HEK293 (cell line): ENCODE measurements around the gene CDK1.

Experiments
- CTCF ChIA-PET: fragments of 350-600 bp; formaldehyde crosslinking; extraction: SDS; loops from one replicate; lab custom pipeline; 2021; ENCODE audit warnings: antibody characterized with exemption; lab: Yijun Ruan, JAX
- POLR2A ChIA-PET: fragments of 300-600 bp; formaldehyde crosslinking; extraction: SDS; loops from one replicate; lab custom pipeline; 2020; ENCODE audit warnings: antibody characterized with exemption, inconsistent platforms; lab: Yijun Ruan, JAX
- H3K27ac ChIP-seq: fragments of 200-500 bp; sonication (Bioruptor generic); 2 replicates; pipeline ENCODE4 v1.5.1; 2014; ENCODE audit warnings: low read depth, low read length, control low read depth, inconsistent platforms; ENCODE audit errors: extremely low read depth
- H3K36me3 ChIP-seq, 2 experiments: fragments of 200-500 bp in 1 of 2; sonication (Bioruptor generic) in 1 of 2; 1 replicate in 1 of 2; 2 replicates in 1 of 2; pipeline ENCODE4 v1.5.1; 2014 to 2017; ENCODE audit warnings: inconsistent platforms in 2 of 2, low read length in 2 of 2; ENCODE audit not compliant: control insufficient read depth in 2 of 2, insufficient read depth in 1 of 2
- H3K4me1 ChIP-seq: fragments of 200-500 bp; sonication (Bioruptor generic); 2 replicates; pipeline ENCODE4 v1.5.1; 2014; ENCODE audit warnings: mild to moderate bottlenecking, low read length, inconsistent platforms; ENCODE audit not compliant: control insufficient read depth, insufficient read depth
- H3K4me3 ChIP-seq: 2 replicates; pipeline ENCODE4 v1.5.1; 2011; ENCODE audit warnings: low read depth, mild to moderate bottlenecking, control low read depth, low read length, moderate library complexity
- H3K9me3 ChIP-seq: fragments of 200-500 bp; sonication (Bioruptor generic); 2 replicates; pipeline ENCODE4 v1.5.1; 2014; ENCODE audit warnings: low read depth, low read length, inconsistent platforms; ENCODE audit not compliant: control insufficient read depth, insufficient read depth
- HIC1 ChIP-seq: fragments of 450-650 bp; formaldehyde crosslinking; IDR thresholded peaks from 2 replicates; pipeline ENCODE4 v1.5.1; 2016; ENCODE audit warnings: missing biosample characterization, missing genetic modification characterization
- HOXA7 ChIP-seq: sonication (generic); formaldehyde crosslinking; IDR thresholded peaks from 2 replicates; pipeline ENCODE4 v1.8.1; 2022; ENCODE audit warnings: missing genetic modification reagents, borderline replicate concordance
- IKZF3 ChIP-seq: fragments of 450-650 bp; IDR thresholded peaks from 2 replicates; pipeline ENCODE4 v1.5.0; 2018; ENCODE audit warnings: missing biosample characterization, mild to moderate bottlenecking, missing genetic modification characterization, moderate library complexity
- PRDM10 ChIP-seq: fragments of 450-650 bp; formaldehyde crosslinking; IDR thresholded peaks from 2 replicates; pipeline ENCODE4 v1.5.1; 2016; ENCODE audit warnings: missing biosample characterization, missing genetic modification characterization
- SCRT2 ChIP-seq: fragments of 450-650 bp; formaldehyde crosslinking; IDR thresholded peaks from 2 replicates; pipeline ENCODE4 v1.5.1; 2016; ENCODE audit warnings: missing biosample characterization, missing genetic modification characterization
- ZFHX2 ChIP-seq: fragments of 450-650 bp; formaldehyde crosslinking; conservative IDR thresholded peaks from 2 replicates; pipeline ENCODE4 v1.5.1; 2016; ENCODE audit warnings: missing biosample characterization, missing genetic modification characterization
- ZNF10 ChIP-seq: fragments of 450-650 bp; formaldehyde crosslinking; IDR thresholded peaks from 2 replicates; pipeline ENCODE4 v1.5.1; 2017; ENCODE audit warnings: missing biosample characterization, missing genetic modification characterization
- ZNF146 ChIP-seq: fragments of 450-650 bp; formaldehyde crosslinking; IDR thresholded peaks from 2 replicates; pipeline ENCODE4 v1.5.1; 2016; ENCODE audit warnings: missing biosample characterization, missing genetic modification characterization
- ZNF16 ChIP-seq: fragments of 450-650 bp; formaldehyde crosslinking; IDR thresholded peaks from 2 replicates; pipeline ENCODE4 v1.5.1; 2016; ENCODE audit warnings: low read depth, missing biosample characterization, missing genetic modification characterization
- ZNF350 ChIP-seq: fragments of 450-650 bp; formaldehyde crosslinking; IDR thresholded peaks from 2 replicates; pipeline ENCODE4 v1.5.0; 2017; ENCODE audit warnings: missing biosample characterization, mild to moderate bottlenecking, missing genetic modification characterization
- ZNF354C ChIP-seq: fragments of 450-650 bp; formaldehyde crosslinking; IDR thresholded peaks from 2 replicates; pipeline ENCODE4 v1.5.1; 2016; ENCODE audit warnings: missing biosample characterization, missing genetic modification characterization, low read depth, borderline replicate concordance
- ZNF394 ChIP-seq: fragments of 450-650 bp; formaldehyde crosslinking; IDR thresholded peaks from 2 replicates; pipeline ENCODE4 v1.5.1; 2016; ENCODE audit warnings: missing biosample characterization, missing genetic modification characterization, mild to moderate bottlenecking, moderate library complexity, borderline replicate concordance
- ZNF404 ChIP-seq: fragments of 450-650 bp; formaldehyde crosslinking; IDR thresholded peaks from 2 replicates; pipeline ENCODE4 v1.5.1; 2017; ENCODE audit warnings: missing biosample characterization, missing genetic modification characterization
- ZNF510 ChIP-seq: fragments of 450-650 bp; formaldehyde crosslinking; IDR thresholded peaks from 2 replicates; pipeline ENCODE4 v1.5.1; 2018; ENCODE audit warnings: mild to moderate bottlenecking, missing genetic modification characterization, missing biosample characterization; ENCODE audit not compliant: insufficient replicate concordance
- ZNF521 ChIP-seq: fragments of 450-650 bp; formaldehyde crosslinking; IDR thresholded peaks from 2 replicates; pipeline ENCODE4 v1.5.1; 2017; ENCODE audit warnings: missing biosample characterization, mild to moderate bottlenecking, missing genetic modification characterization
- ZNF580 ChIP-seq: fragments of 450-650 bp; formaldehyde crosslinking; IDR thresholded peaks from 2 replicates; pipeline ENCODE4 v1.5.1; 2016; ENCODE audit warnings: missing biosample characterization, missing genetic modification characterization
- ZNF664 ChIP-seq: fragments of 450-650 bp; formaldehyde crosslinking; IDR thresholded peaks from 2 replicates; pipeline ENCODE4 v1.5.1; 2016; ENCODE audit warnings: missing biosample characterization, missing genetic modification characterization
- TF ChIP-seq, protein P1 (sequence below): fragments of 450-650 bp; formaldehyde crosslinking; conservative IDR thresholded peaks from 2 replicates; pipeline ENCODE4 v1.5.1; 2016; ENCODE audit warnings: low read depth, missing biosample characterization, missing genetic modification characterization
- TF ChIP-seq, protein P2 (sequence below): fragments of 450-650 bp; formaldehyde crosslinking; IDR thresholded peaks from 2 replicates; pipeline ENCODE4 v1.5.1; 2016; ENCODE audit warnings: missing biosample characterization, missing genetic modification characterization
- TF ChIP-seq, protein P3 (sequence below): fragments of 450-650 bp; formaldehyde crosslinking; IDR thresholded peaks from 2 replicates; pipeline ENCODE4 v1.5.1; 2016; ENCODE audit warnings: missing biosample characterization, missing genetic modification characterization, low read depth

Gene CDK1

GRCh38 chr10:60823324-60823723, 45.0 kb downstream of the CDK1 start:
- TF ChIP-seq SCRT2 (tag by site-specific recombination), result no peak
- no peak for TF ChIP-seq ZNF664 (tag by site-specific recombination)
- no peak for TF ChIP-seq ZNF404 (tag by site-specific recombination)
- no peak for TF ChIP-seq HIC1 (tag by site-specific recombination)
- TF ChIP-seq ZFHX2 (tag by site-specific recombination), result no peak
- no peak for TF ChIP-seq ZNF16 (tag by site-specific recombination)
- TF ChIP-seq ZNF394, result no peak
- no peak for TF ChIP-seq ZNF10 (tag by site-specific recombination)
- TF ChIP-seq, protein P1, sequence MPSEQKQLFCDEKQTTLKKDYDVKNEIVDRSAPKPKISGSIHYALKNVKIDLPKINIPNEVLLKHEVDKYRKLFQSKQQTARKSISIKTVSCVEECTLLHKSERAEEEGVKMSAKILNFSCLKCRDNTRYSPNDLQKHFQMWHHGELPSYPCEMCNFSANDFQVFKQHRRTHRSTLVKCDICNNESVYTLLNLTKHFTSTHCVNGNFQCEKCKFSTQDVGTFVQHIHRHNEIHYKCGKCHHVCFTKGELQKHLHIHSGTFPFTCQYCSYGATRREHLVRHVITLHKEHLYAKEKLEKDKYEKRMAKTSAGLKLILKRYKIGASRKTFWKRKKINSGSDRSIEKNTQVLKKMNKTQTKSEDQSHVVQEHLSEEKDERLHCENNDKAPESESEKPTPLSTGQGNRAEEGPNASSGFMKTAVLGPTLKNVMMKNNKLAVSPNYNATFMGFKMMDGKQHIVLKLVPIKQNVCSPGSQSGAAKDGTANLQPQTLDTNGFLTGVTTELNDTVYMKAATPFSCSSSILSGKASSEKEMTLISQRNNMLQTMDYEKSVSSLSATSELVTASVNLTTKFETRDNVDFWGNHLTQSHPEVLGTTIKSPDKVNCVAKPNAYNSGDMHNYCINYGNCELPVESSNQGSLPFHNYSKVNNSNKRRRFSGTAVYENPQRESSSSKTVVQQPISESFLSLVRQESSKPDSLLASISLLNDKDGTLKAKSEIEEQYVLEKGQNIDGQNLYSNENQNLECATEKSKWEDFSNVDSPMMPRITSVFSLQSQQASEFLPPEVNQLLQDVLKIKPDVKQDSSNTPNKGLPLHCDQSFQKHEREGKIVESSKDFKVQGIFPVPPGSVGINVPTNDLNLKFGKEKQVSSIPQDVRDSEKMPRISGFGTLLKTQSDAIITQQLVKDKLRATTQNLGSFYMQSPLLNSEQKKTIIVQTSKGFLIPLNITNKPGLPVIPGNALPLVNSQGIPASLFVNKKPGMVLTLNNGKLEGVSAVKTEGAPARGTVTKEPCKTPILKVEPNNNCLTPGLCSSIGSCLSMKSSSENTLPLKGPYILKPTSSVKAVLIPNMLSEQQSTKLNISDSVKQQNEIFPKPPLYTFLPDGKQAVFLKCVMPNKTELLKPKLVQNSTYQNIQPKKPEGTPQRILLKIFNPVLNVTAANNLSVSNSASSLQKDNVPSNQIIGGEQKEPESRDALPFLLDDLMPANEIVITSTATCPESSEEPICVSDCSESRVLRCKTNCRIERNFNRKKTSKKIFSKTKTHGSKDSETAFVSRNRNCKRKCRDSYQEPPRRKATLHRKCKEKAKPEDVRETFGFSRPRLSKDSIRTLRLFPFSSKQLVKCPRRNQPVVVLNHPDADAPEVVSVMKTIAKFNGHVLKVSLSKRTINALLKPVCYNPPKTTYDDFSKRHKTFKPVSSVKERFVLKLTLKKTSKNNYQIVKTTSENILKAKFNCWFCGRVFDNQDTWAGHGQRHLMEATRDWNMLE (tag by site-specific recombination), result no peak
- TF ChIP-seq ZNF354C, result no peak
- TF ChIP-seq PRDM10 (tag by site-specific recombination), result no peak
- TF ChIP-seq ZNF146 (tag by site-specific recombination), result no peak
- TF ChIP-seq ZNF580 (tag by site-specific recombination), result no peak
- TF ChIP-seq, protein P2, sequence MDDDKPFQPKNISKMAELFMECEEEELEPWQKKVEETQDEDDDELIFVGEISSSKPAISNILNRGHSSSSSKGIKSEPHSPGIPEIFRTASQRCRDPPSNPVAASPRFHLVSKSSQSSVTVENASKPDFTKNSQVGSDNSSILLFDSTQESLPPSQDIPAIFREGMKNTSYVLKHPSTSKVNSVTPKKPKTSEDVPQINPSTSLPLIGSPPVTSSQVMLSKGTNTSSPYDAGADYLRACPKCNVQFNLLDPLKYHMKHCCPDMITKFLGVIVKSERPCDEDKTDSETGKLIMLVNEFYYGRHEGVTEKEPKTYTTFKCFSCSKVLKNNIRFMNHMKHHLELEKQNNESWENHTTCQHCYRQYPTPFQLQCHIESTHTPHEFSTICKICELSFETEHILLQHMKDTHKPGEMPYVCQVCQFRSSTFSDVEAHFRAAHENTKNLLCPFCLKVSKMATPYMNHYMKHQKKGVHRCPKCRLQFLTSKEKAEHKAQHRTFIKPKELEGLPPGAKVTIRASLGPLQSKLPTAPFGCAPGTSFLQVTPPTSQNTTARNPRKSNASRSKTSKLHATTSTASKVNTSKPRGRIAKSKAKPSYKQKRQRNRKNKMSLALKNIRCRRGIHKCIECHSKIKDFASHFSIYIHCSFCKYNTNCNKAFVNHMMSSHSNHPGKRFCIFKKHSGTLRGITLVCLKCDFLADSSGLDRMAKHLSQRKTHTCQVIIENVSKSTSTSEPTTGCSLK, result no peak
- TF ChIP-seq ZNF510, result no peak
- no peak for TF ChIP-seq HOXA7 (CRISPR knock-in tag)
- no peak for TF ChIP-seq ZNF350
- TF ChIP-seq, protein P3, sequence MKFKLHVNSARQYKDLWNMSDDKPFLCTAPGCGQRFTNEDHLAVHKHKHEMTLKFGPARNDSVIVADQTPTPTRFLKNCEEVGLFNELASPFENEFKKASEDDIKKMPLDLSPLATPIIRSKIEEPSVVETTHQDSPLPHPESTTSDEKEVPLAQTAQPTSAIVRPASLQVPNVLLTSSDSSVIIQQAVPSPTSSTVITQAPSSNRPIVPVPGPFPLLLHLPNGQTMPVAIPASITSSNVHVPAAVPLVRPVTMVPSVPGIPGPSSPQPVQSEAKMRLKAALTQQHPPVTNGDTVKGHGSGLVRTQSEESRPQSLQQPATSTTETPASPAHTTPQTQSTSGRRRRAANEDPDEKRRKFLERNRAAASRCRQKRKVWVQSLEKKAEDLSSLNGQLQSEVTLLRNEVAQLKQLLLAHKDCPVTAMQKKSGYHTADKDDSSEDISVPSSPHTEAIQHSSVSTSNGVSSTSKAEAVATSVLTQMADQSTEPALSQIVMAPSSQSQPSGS (tag by site-specific recombination), result no peak
- TF ChIP-seq IKZF3, result no peak
- TF ChIP-seq ZNF521 (tag by site-specific recombination), result no peak
- POLR2A ChIA-PET, result no interaction called here
- CTCF ChIA-PET, result interaction anchor here (0.6 kb wide), 2 partner anchors 9 to 37 kb away, joined by 3 to 4 read pairs; no protein-coding TSS in a partner anchor
- Histone ChIP-seq H3K4me3 (no peak overlapping the region), H3K27ac (no peak overlapping the region), H3K4me1 (no peaks in the 10 kb centered on the region), H3K9me3 (no peaks in the 10 kb centered on the region), H3K36me3 (no peaks in the 10 kb centered on the region)
